Left forelimb (tissue), 1 donor: ENCODE measurements around the gene C9orf85.
"Not testable (repeated sequence)": the region's sequence is repeated elsewhere in the genome, so short reads cannot be mapped to it uniquely, and the experiment has no call there.

ENCODE experiments used
- DNase-seq: peaks from one replicate; pipeline ENCODE4 v3.0.0-alpha.2; 2018; ENCODE audit warnings: low spot score

C9orf85 gene

GRCh38 chr9:72006501-72006900 lies 95.1 kb downstream of the C9orf85 start:
- no peak for DNase-seq

GRCh38 chr9:72007726-72008125 lies 96.3 kb downstream of the C9orf85 start:
- DNase-seq, result not testable (repeated sequence)

- no peak for DNase-seq
These were observed 101.2 kb downstream of the C9orf85 start for GRCh38 chr9:72012646-72013045.

- no peak for DNase-seq
These were observed 101.9 kb downstream of the C9orf85 start for GRCh38 chr9:72013292-72013760.

- DNase-seq, result no peak
These were observed 111.4 kb downstream of the C9orf85 start for GRCh38 chr9:72022841-72023240.
